SH-SY5Y (cell line): ENCODE results near the gene JOSD2.

Experiments used
- GATA2 ChIP-seq: IDR thresholded peaks from 2 replicates; pipeline ENCODE4 v1.6.1; 2011; ENCODE audit warnings: mild to moderate bottlenecking, low read depth, low read length
- GATA3 ChIP-seq: IDR thresholded peaks from 2 replicates; pipeline ENCODE4 v1.6.1; 2011; ENCODE audit warnings: low read depth, mild to moderate bottlenecking, low read length, moderate library complexity

DNA sequence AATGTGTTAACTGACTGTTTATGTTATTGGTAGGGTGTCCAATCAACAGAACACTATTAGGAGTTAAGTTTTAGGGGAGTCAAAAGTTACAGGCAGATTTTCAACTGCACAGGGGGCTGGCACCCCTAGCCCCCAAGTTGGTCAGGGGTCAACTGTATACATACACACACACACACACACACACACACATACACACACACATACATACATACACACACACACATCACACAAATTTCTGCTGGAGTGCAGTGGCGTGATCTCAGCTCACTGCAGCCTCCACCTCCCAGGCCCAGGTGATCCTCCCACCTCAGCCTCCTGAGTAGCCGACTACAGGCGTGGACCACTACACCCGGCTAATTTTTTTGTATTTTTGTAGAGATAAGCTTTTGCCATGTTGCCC, 47.0 kb upstream of the JOSD2 start:
- TF ChIP-seq GATA2 (no peak), GATA3 (no peak)
